Left lung (tissue), 10 donors: ENCODE data around the gene KDM3B. TPM values are rescaled to one million over a fixed set of nuclear protein-coding genes. Genes with fewer than 3 reads are reported as not detected.

Experiments used
- ATAC-seq: fragments of 200-7000 bp; cut with Tn5 transposase; one replicate; pipeline ENCODE4 v1.9.1; 2020; ENCODE audit warnings: moderate library complexity
- DNase-seq, 4 donors: peaks; one replicate each; pipeline ENCODE4 v3.0.0-alpha.2; 2013 to 2020
- H3K27ac ChIP-seq, 2 donors: fragments of 200-600 bp; sonication (generic) in 1 of 2; one replicate each; pipeline versions ENCODE4 v1.5.0 to v1.8.0; 2020 to 2021
- H3K27me3 ChIP-seq, 2 donors: fragments of 200-600 bp; sonication (generic) in 1 of 2; one replicate each; pipeline versions ENCODE4 v1.5.0 to v1.8.0; 2020 to 2021
- H3K36me3 ChIP-seq, 2 donors: fragments of 200-600 bp; sonication (generic) in 1 of 2; one replicate each; pipeline versions ENCODE4 v1.5.0 to v1.8.0; 2020 to 2021
- H3K4me1 ChIP-seq, 2 donors: fragments of 200-600 bp; one replicate each; pipeline ENCODE4 v1.8.0; 2021
- H3K4me3 ChIP-seq, 2 donors: fragments of 200-600 bp; sonication (generic) in 1 of 2; one replicate each; pipeline versions ENCODE4 v1.5.0 to v1.8.0; 2020 to 2021; ENCODE audit warnings: mild to moderate bottlenecking in 1 of 2
- H3K9me3 ChIP-seq, 2 donors: fragments of 200-600 bp; sonication (generic) in 1 of 2; one replicate each; pipeline versions ENCODE4 v1.5.0 to v1.8.0; 2020 to 2021
- intact Hi-C, 2 donors: fragments of 100-400 bp; cut with DNase I; formaldehyde crosslinking; loops; one replicate each; pipeline versions ENCODE4 v1.11.2 to v1.14.2; 2022
- polyA plus RNA-seq, 6 donors: library from polyadenylated mRNA; unstranded; fragments of 120-200 nt; gene quantifications; one replicate each; pipeline ENCODE4 v1.2.1, GENCODE V29; 2013; ENCODE audit not compliant: insufficient read length in 6 of 6
- total RNA-seq, 2 donors: library from RNA; stranded (reverse); fragmentation: NEBNext Ultra II Directional; extraction: Animal tissue kit (Norgen Biotek cat#: 25700); gene quantifications; one replicate each; pipeline ENCODE4 v1.2.1, GENCODE V29; 2021
- TF ChIP-seq, protein P1 (sequence below), 2 donors: fragments of 200-600 bp; sonication (generic) in 1 of 2; IDR thresholded peaks; one replicate each; pipeline versions ENCODE4 v1.5.0 to v1.8.0; 2021; ENCODE audit warnings: antibody characterized with exemption in 2 of 2
- donor health status: DM: no; HTN: yes; CAD: no.
- donor health status: DM: no; HTN: no; CAD: no.

The KDM3B gene
- total and polyA plus RNA-seq, 8 donors, result 47.5 to 96.3 (median 79.5) TPM

DNA sequence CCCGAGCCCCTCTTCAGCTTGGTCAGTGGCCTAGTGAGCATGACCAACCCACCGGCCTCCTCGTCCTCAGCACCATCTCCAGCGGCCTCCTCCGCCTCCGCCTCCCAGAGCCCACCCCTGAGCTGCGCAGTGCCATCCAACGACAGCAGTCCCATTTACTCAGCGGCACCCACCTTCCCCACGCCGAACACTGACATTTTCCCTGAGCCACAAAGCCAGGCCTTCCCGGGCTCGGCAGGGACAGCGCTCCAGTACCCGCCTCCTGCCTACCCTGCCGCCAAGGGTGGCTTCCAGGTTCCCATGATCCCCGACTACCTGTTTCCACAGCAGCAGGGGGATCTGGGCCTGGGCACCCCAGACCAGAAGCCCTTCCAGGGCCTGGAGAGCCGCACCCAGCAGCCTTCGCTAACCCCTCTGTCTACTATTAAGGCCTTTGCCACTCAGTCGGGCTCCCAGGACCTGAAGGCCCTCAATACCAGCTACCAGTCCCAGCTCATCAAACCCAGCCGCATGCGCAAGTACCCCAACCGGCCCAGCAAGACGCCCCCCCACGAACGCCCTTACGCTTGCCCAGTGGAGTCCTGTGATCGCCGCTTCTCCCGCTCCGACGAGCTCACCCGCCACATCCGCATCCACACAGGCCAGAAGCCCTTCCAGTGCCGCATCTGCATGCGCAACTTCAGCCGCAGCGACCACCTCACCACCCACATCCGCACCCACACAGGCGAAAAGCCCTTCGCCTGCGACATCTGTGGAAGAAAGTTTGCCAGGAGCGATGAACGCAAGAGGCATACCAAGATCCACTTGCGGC lies 114.6 kb downstream of the KDM3B start:
- H3K4me1 ChIP-seq, result peaks cover 21 to 42% of the 10 kb centered on the region in 2 donors
- peaks cover 0 to 8% of the 10 kb centered on the region in 2 donors for H3K27me3 ChIP-seq
- intact Hi-C loops, result no loop called here
- H3K4me3 ChIP-seq, result peak overlapping the region; percentile 84
- TF ChIP-seq, protein P1, sequence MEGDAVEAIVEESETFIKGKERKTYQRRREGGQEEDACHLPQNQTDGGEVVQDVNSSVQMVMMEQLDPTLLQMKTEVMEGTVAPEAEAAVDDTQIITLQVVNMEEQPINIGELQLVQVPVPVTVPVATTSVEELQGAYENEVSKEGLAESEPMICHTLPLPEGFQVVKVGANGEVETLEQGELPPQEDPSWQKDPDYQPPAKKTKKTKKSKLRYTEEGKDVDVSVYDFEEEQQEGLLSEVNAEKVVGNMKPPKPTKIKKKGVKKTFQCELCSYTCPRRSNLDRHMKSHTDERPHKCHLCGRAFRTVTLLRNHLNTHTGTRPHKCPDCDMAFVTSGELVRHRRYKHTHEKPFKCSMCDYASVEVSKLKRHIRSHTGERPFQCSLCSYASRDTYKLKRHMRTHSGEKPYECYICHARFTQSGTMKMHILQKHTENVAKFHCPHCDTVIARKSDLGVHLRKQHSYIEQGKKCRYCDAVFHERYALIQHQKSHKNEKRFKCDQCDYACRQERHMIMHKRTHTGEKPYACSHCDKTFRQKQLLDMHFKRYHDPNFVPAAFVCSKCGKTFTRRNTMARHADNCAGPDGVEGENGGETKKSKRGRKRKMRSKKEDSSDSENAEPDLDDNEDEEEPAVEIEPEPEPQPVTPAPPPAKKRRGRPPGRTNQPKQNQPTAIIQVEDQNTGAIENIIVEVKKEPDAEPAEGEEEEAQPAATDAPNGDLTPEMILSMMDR (IDR thresholded peaks at IDR 0.05), result no peak
- no peak overlapping the region for H3K27ac ChIP-seq
- ATAC-seq (no peak), DNase-seq (no peak)
- H3K9me3 ChIP-seq, result no peaks in the 10 kb centered on the region
- H3K36me3 ChIP-seq, result peaks cover 0 to 18% of the 10 kb centered on the region in 2 donors

DNA sequence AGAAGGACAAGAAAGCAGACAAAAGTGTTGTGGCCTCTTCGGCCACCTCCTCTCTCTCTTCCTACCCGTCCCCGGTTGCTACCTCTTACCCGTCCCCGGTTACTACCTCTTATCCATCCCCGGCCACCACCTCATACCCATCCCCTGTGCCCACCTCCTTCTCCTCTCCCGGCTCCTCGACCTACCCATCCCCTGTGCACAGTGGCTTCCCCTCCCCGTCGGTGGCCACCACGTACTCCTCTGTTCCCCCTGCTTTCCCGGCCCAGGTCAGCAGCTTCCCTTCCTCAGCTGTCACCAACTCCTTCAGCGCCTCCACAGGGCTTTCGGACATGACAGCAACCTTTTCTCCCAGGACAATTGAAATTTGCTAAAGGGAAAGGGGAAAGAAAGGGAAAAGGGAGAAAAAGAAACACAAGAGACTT lies 115.2 kb downstream of the KDM3B start:
- TF ChIP-seq, protein P1 (IDR thresholded peaks at IDR 0.05), result no peak
- no peaks in the 10 kb centered on the region for H3K9me3 ChIP-seq
- intact Hi-C loops, result no loop called here
- no peak overlapping the region for H3K27ac ChIP-seq
- H3K36me3 ChIP-seq, result peaks cover 0 to 18% of the 10 kb centered on the region in 2 donors
- peak overlapping the region in 1 of 2 donors; percentile 84 for H3K4me3 ChIP-seq
- peaks cover 21 to 42% of the 10 kb centered on the region in 2 donors for H3K4me1 ChIP-seq
- peaks cover 0 to 8% of the 10 kb centered on the region in 2 donors for H3K27me3 ChIP-seq
- ATAC-seq, result no peak
- DNase-seq, result no peak

DNA sequence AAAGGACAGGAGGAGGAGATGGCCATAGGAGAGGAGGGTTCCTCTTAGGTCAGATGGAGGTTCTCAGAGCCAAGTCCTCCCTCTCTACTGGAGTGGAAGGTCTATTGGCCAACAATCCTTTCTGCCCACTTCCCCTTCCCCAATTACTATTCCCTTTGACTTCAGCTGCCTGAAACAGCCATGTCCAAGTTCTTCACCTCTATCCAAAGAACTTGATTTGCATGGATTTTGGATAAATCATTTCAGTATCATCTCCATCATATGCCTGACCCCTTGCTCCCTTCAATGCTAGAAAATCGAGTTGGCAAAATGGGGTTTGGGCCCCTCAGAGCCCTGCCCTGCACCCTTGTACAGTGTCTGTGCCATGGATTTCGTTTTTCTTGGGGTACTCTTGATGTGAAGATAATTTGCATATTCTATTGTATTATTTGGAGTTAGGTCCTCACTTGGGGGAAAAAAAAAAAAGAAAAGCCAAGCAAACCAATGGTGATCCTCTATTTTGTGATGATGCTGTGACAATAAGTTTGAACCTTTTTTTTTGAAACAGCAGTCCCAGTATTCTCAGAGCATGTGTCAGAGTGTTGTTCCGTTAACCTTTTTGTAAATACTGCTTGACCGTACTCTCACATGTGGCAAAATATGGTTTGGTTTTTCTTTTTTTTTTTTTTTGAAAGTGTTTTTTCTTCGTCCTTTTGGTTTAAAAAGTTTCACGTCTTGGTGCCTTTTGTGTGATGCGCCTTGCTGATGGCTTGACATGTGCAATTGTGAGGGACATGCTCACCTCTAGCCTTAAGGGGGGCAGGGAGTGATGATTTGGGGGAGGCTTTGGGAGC lies 115.9 kb downstream of the KDM3B start:
- Histone ChIP-seq H3K4me1 (peaks cover 19 to 36% of the 10 kb centered on the region in 2 donors), H3K36me3 (peaks cover 0 to 18% of the 10 kb centered on the region in 2 donors), H3K9me3 (no peaks in the 10 kb centered on the region), H3K4me3 (no peak overlapping the region), H3K27ac (no peak overlapping the region), H3K27me3 (peaks cover 0 to 8% of the 10 kb centered on the region in 2 donors)
- intact Hi-C loops, result no loop called here
- DNase-seq, result peak in 1 of 4 donors; percentile 37
- TF ChIP-seq, protein P1 (IDR thresholded peaks at IDR 0.05), result no peak
- ATAC-seq, result no peak

DNA sequence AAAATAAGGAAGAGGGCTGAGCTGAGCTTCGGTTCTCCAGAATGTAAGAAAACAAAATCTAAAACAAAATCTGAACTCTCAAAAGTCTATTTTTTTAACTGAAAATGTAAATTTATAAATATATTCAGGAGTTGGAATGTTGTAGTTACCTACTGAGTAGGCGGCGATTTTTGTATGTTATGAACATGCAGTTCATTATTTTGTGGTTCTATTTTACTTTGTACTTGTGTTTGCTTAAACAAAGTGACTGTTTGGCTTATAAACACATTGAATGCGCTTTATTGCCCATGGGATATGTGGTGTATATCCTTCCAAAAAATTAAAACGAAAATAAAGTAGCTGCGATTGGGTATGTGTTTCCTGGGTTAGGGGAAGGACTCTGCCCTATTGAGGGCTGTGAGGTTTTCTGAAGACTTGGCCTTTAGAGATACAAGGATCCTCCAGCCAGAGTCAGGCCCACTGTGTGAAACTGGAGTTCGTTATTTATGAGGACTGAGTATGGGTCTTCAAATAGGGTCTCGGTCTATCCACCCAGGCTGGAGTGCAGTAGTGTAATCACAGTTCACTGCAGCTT lies 116.6 kb downstream of the KDM3B start:
- peaks cover 16 to 33% of the 10 kb centered on the region in 2 donors for H3K4me1 ChIP-seq
- DNase-seq (peak in 2 of 4 donors; percentile 36 to 71), ATAC-seq (no peak)
- TF ChIP-seq, protein P1 (IDR thresholded peaks at IDR 0.05), result no peak
- peaks cover 0 to 8% of the 10 kb centered on the region in 2 donors for H3K27me3 ChIP-seq
- no peaks in the 10 kb centered on the region for H3K9me3 ChIP-seq
- no peak overlapping the region for H3K4me3 ChIP-seq
- H3K36me3 ChIP-seq, result peaks cover 0 to 18% of the 10 kb centered on the region in 2 donors
- intact Hi-C loops, result no loop called here
- no peak overlapping the region for H3K27ac ChIP-seq
